SJCRH30 (cell line): ENCODE results near the gene NTRK3. TPM values are rescaled to one million over a fixed set of nuclear protein-coding genes. Genes with fewer than 3 reads are reported as not detected.
"Not testable (repeated sequence)": the region's sequence is repeated elsewhere in the genome, so short reads cannot be mapped to it uniquely, and the experiment has no call there.

Source experiments
- DNase-seq, 2 experiments: peaks; one replicate each; pipeline ENCODE4 v3.0.0-alpha.2; 2015 to 2020
- H3K27ac ChIP-seq: fragments of 250-450 bp; sonication (Bioruptor Pico); 2 replicates; pipeline ENCODE4 v1.5.1; 2020; ENCODE audit warnings: mild to moderate bottlenecking, moderate library complexity
- H3K27me3 ChIP-seq: fragments of 250-450 bp; sonication (Bioruptor Pico); 2 replicates; pipeline ENCODE4 v1.5.1; 2020; ENCODE audit warnings: mild to moderate bottlenecking, moderate library complexity
- H3K36me3 ChIP-seq: fragments of 250-450 bp; sonication (Bioruptor Pico); 2 replicates; pipeline ENCODE4 v1.5.1; 2020; ENCODE audit warnings: mild to moderate bottlenecking, moderate library complexity
- H3K4me1 ChIP-seq: fragments of 250-450 bp; sonication (Bioruptor Pico); 2 replicates; pipeline ENCODE4 v1.5.1; 2020; ENCODE audit warnings: mild to moderate bottlenecking, moderate library complexity
- H3K4me3 ChIP-seq: fragments of 250-450 bp; sonication (Bioruptor Pico); 2 replicates; pipeline ENCODE4 v1.5.1; 2020; ENCODE audit warnings: mild to moderate bottlenecking, moderate library complexity
- H3K9me3 ChIP-seq: fragments of 250-450 bp; sonication (Bioruptor Pico); replicated peaks from 2 replicates; pipeline ENCODE4 v1.5.1; 2020; ENCODE audit warnings: mild to moderate bottlenecking, moderate library complexity
- total RNA-seq: library from RNA; depleted of rRNA; stranded (reverse); fragments of >200 nt; shearing (Covaris generic); gene quantifications from 2 replicates; pipeline ENCODE4 v1.2.3, GENCODE V29; 2014

Gene NTRK3
- total RNA-seq, 1 experiment from 2014 or later: 7.6 TPM

DNA sequence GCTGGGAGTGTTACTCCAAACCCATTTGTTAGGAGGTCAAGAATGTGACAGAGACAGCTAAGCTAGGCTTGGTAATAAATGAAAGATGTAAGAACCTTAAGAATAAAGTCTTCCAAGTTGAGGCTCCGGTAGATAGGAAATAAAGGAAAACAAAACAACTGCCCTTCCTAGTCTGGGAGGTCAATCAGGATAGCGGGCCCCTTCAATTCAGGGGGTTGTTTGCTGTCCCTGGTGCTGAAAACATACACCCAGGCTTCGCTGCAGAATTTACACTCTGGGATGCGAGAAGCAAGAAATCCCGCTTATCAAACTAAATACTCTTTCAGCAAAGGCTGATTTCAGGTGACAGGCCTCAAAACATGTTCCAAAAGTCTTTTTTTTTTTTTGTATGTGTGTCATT lies 393.4 kb downstream of the NTRK3 start:
- Histone ChIP-seq H3K4me1 (no peaks in the 10 kb centered on the region), H3K27me3 (no peaks in the 10 kb centered on the region), H3K27ac (no peak overlapping the region), H3K36me3 (no peaks in the 10 kb centered on the region), H3K4me3 (no peak overlapping the region), H3K9me3 (no peaks in the 10 kb centered on the region)
- DNase-seq: peak; percentile 27 to 62

DNA sequence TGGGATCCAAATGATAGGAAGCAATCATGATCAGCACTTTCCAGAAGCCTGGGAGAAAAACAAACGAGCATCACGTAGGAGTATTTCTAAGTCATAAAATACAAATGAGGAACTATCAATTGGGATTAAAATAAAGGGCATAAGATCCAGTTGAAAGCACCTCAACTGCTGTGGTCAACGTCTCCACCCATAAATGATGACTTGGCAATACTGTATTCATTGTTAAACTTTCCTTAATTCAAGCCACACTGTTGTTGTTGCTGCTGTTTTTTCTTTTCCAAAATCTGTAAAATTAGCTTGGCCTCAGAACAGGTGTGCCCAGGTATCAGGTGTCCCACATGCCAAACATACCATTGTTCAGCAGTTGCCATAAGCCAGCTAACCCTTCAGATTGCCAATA lies 395.8 kb downstream of the NTRK3 start:
- DNase-seq: no peak
- no peak overlapping the region for H3K27ac ChIP-seq
- no peak overlapping the region for H3K4me3 ChIP-seq
- no peaks in the 10 kb centered on the region for H3K27me3 ChIP-seq
- H3K36me3 ChIP-seq: no peaks in the 10 kb centered on the region
- H3K4me1 ChIP-seq: no peaks in the 10 kb centered on the region
- no peaks in the 10 kb centered on the region for H3K9me3 ChIP-seq

DNA sequence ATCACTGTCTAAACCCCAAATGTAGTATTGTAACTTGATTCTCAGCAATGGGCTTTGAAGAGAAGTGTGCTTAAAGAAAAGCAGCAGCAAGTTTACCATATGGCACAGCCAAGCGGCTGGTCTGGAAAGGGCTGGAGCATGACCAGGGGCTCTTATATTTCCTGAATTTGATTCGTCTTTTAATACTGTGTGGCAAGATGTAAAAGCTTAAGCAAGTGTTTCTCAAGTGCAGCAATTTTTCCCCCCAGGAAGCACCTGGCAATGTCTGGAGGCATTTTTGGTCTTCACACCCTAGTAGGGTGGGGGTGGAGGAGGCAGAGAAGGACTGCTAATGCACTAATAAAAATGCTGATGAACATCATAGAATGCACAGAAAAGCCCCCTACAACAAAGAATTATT lies 397.9 kb downstream of the NTRK3 start:
- Histone ChIP-seq H3K4me1 (no peaks in the 10 kb centered on the region), H3K4me3 (no peak overlapping the region), H3K27ac (no peak overlapping the region), H3K27me3 (no peaks in the 10 kb centered on the region), H3K9me3 (no peaks in the 10 kb centered on the region), H3K36me3 (no peaks in the 10 kb centered on the region)
- DNase-seq: no peak

DNA sequence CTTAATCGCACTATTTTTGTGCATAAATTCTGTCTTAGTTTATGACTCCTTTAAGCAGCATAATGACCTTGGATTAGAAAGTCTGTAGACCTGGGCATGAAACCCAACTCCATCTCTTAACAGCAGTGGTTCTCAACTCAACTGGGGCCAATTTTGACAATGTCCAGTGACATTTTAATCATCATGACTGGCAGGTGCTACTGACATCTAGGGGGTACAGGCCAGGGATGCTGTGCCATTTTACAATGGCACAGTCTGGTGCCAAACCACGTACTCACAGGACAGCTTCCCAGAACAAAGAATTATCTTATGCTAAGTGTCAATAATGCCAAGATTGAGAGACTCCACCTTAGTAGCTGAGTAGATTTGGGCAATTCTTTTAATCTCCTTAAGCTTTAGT lies 405.0 kb downstream of the NTRK3 start:
- DNase-seq: no peak
- no peak overlapping the region for H3K4me3 ChIP-seq
- H3K4me1 ChIP-seq: no peaks in the 10 kb centered on the region
- H3K27me3 ChIP-seq: no peaks in the 10 kb centered on the region
- no peaks in the 10 kb centered on the region for H3K9me3 ChIP-seq
- H3K36me3 ChIP-seq: no peaks in the 10 kb centered on the region
- H3K27ac ChIP-seq: no peak overlapping the region

DNA sequence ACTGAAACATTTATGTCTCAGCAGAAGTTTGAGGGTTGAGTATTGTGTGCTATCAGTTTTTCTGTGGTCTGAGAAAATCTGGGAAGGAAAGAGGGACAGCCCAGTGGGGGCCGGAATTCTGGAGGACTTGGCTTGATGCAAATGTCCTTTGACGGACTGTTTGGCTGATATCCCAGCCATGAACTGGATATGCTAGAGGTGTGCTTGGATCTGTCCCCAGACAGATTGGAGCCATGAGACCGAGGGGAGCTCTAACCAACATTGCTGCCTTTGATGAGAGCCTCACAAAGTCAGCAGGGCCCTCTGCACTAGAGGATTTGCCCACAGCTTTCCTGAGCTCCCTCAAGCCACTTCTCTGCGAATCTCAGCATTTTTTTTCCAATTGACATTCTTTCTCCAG lies 405.6 kb downstream of the NTRK3 start:
- H3K4me1 ChIP-seq: no peaks in the 10 kb centered on the region
- no peak overlapping the region for H3K27ac ChIP-seq
- no peaks in the 10 kb centered on the region for H3K27me3 ChIP-seq
- DNase-seq: no peak
- H3K9me3 ChIP-seq: no peaks in the 10 kb centered on the region
- no peak overlapping the region for H3K4me3 ChIP-seq
- H3K36me3 ChIP-seq: no peaks in the 10 kb centered on the region

DNA sequence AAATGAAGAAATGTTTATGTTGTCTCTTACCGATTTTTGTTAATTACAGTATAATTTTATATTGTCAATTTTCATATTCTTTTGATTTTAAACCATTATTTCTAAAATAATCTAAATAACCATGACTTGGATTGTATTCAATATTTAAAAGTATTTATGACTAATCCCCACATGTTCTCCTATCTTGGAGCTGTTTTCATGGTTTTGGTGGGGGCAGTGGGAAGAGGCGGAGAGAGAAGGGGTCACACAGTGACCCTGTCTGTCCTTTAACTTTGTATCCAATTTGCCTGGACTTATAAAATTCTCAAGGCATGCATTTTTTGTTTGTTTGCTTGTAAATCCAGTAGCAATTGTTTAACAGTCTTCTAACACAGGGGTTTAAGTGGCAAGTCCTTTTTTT lies 407.4 kb downstream of the NTRK3 start:
- Histone ChIP-seq H3K4me1 (no peaks in the 10 kb centered on the region), H3K4me3 (no peak overlapping the region), H3K27ac (no peak overlapping the region), H3K36me3 (no peaks in the 10 kb centered on the region), H3K9me3 (no peaks in the 10 kb centered on the region), H3K27me3 (no peaks in the 10 kb centered on the region)
- no peak for DNase-seq

DNA sequence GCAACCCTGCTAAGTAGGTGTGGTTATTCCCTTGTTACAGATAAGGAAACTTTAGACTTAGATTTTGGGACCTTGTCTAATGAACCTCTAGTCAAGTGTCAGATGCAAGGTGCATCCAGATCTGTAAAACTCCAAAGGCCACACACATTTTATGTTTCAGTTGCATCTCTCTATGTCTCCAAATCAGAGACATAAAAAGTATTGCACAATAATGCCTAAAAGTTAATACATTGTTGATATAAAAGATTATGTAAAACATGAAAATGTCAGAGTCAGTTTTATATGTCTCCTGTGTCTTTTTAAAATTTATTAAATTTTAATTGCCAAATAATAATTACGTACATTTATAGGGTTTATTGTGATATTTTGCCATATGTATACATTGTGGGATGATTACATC lies 408.5 kb downstream of the NTRK3 start:
- Histone ChIP-seq H3K27ac (no peak overlapping the region), H3K4me3 (no peak overlapping the region), H3K36me3 (no peaks in the 10 kb centered on the region), H3K27me3 (no peaks in the 10 kb centered on the region), H3K9me3 (no peaks in the 10 kb centered on the region), H3K4me1 (no peaks in the 10 kb centered on the region)
- no peak for DNase-seq

DNA sequence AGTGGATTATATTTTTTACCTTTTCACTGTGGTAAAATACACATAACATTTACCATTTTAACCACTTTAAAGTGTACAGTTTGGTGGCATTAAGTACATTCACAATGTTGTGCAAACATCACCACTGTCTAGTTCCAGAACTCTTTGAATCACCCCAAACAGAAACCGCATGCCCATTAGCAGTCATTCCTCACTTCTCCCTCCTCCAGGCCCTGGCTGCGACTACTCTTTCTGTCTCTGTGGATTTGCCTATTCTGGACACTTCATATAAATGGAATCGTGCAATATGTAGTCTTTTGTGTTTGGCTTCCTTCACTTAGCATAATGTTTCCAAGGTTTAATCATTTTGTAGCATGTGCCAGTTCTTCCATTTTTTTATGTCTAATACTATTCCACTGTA lies 409.8 kb downstream of the NTRK3 start:
- H3K27me3 ChIP-seq: no peaks in the 10 kb centered on the region

DNA sequence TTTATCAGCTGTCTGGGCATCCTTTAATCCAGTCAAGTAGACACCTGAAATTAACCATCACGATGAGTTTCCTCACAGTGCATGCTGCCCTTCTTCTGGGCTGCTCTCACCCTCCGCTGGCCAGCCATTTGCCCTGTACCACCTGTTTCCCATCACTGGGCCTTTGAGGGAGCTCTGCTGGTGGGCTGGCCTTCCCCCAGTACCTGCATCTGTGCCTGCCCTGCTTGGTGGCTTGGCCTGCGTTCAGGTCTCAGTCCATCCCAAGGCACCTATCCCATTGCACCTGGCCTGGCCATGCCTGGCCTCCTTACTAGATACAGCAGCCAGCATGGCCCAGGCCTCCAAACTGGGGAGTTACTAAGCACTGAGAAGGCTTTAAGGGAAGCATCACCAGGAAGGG lies 413.2 kb downstream of the NTRK3 start:
- Histone ChIP-seq H3K27me3 (no peaks in the 10 kb centered on the region), H3K4me3 (no peak overlapping the region), H3K36me3 (no peaks in the 10 kb centered on the region), H3K27ac (no peak overlapping the region), H3K9me3 (no peaks in the 10 kb centered on the region; the same call in 1 of the 2 replicates), H3K4me1 (no peaks in the 10 kb centered on the region)
- no peak for DNase-seq

More for the DNA sequence above, 409.8 kb downstream of the NTRK3 start:
- Histone ChIP-seq H3K36me3 (no peaks in the 10 kb centered on the region), H3K9me3 (no peaks in the 10 kb centered on the region), H3K27ac (no peak overlapping the region), H3K4me1 (no peaks in the 10 kb centered on the region), H3K4me3 (no peak overlapping the region)
- no peak for DNase-seq

DNA sequence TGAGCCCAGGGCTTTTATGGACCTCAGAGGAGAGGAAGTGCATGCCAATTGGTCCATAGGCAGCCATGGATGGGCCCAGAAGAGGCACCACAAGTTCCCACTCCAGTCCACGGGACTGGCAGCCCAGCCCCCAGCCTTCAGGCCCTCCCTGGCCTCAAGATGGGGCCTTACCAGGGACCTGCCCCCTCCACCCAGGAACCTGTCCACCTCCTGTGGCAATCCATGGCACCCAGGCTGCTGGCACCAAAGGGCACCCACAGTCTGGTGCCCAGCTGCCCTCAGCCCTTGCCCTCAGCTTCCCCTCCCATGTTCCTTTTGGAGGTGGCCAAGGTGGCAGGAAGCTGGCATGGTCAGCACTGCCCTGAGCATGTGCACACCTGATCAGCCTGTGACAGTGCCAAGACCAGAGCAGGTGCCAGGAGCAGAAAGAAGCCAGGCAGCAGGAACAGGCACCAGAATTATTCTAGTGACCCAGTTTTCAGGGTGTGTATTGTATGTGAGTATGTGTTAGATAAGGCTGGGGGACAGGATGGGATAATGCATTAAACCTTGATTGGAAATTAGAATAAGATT lies 415.0 kb downstream of the NTRK3 start:
- H3K36me3 ChIP-seq: no peaks in the 10 kb centered on the region

DNA sequence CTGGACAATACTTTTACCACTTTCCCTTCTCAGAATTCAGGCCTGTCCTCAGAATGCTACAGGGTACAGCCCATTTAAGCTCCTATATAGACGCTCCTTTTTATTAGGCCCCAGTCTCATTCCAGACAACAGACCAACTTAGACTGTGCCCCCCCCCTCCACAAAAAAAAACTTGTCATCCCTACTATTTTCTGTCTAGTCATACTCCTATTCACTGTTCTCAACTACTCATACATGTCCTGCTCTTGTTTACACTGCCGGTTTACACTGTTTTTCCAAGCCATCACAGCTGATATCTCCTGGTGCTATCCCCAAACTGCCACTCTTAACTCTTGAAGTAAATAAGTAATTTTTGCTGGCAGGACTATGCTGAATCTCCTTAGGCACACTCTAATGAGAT lies 420.7 kb downstream of the NTRK3 start:
- H3K4me1 ChIP-seq, H3K27me3 ChIP-seq, DNase-seq, H3K36me3 ChIP-seq, H3K4me3 ChIP-seq, H3K9me3 ChIP-seq, H3K27ac ChIP-seq: not testable (repeated sequence)

More for the DNA sequence above, 415.0 kb downstream of the NTRK3 start:
- no peaks in the 10 kb centered on the region for H3K27me3 ChIP-seq
- no peaks in the 10 kb centered on the region; the same call in 1 of the 2 replicates for H3K9me3 ChIP-seq
- no peaks in the 10 kb centered on the region for H3K4me1 ChIP-seq
- H3K4me3 ChIP-seq: no peak overlapping the region
- no peak for DNase-seq
- H3K27ac ChIP-seq: no peak overlapping the region

DNA sequence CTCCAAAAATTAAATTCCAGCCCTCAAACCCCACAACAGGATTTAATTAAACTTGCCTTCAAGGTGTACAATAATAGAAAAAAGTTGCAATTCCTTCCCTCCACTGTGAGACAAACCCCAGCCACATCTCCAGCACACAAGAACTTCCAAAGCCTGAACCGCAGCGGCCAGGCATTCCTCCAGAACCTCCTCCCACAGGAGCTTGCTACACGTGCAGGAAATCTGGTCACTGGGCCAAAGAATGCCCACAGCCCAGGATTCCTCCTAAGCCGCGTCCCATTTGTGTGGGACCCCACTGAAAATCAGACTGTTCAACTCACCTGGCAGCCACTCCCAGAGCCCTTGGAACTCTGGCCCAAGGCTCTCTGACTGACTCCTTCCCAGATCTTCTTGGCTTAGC lies 423.2 kb downstream of the NTRK3 start:
- not testable (repeated sequence) for DNase-seq, H3K4me3 ChIP-seq, H3K9me3 ChIP-seq, H3K4me1 ChIP-seq, H3K27me3 ChIP-seq, H3K27ac ChIP-seq, H3K36me3 ChIP-seq

DNA sequence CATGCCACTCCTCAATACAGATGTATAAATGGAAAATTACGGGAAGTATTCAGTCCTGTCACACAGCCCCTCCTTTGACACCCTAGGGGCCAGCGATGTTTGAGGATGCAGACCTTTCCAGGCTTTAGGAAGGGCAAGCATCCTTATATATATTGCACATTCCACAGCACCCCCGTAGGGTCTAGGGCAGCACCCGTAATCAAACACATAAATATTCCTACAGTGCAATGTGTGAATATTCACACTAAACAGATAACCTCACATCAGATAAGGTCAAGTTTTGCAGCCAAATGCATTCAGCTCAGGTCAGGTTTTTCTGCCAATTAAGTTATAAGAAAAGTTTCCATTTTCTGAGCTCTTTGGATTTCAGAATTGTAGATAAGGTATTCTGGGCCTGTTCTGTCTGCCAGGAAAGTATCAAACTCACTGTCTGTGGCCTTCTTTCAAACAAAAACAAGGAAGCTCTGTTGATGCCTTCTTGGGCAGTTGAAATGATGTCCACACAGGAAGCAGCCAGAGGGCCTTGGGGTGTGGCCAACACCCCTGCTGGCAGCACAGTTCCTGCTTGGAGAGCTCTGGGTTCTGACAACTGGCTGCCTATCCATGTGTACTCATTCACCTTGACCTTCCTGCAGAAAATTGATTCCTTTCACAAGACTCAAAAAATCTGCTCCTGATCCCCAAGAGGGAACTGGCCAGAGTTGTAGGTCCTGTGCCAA lies 427.0 kb downstream of the NTRK3 start:
- H3K4me1 ChIP-seq: no peaks in the 10 kb centered on the region
- no peak overlapping the region for H3K27ac ChIP-seq
- no peak for DNase-seq
- H3K4me3 ChIP-seq: no peak overlapping the region
- H3K36me3 ChIP-seq: no peaks in the 10 kb centered on the region
- H3K27me3 ChIP-seq: no peaks in the 10 kb centered on the region
- no peaks in the 10 kb centered on the region; the same call in 1 of the 2 replicates for H3K9me3 ChIP-seq

DNA sequence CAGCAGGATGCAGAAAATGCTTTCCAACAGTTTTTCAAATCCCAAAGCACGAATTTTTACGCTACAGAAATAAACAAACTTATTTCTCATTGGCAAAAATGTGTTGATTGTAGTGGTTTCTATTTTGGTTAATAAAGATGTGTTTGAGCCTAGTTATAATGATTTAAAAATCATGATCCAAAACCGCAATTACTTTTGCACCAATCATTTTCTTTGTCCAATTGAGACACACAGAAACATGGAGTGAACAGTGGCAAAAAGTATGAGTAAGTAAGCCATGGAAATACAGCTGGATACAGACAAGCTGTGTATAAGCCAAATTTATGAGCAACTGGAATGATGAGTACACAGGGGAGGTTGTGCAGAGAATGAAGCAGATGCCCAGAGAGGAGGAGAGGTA lies 427.9 kb downstream of the NTRK3 start:
- H3K27me3 ChIP-seq: no peaks in the 10 kb centered on the region
- H3K4me1 ChIP-seq: no peaks in the 10 kb centered on the region
- no peaks in the 10 kb centered on the region for H3K36me3 ChIP-seq
- H3K9me3 ChIP-seq: no peaks in the 10 kb centered on the region; the same call in 1 of the 2 replicates
- no peak overlapping the region for H3K4me3 ChIP-seq
- DNase-seq: no peak
- no peak overlapping the region for H3K27ac ChIP-seq

DNA sequence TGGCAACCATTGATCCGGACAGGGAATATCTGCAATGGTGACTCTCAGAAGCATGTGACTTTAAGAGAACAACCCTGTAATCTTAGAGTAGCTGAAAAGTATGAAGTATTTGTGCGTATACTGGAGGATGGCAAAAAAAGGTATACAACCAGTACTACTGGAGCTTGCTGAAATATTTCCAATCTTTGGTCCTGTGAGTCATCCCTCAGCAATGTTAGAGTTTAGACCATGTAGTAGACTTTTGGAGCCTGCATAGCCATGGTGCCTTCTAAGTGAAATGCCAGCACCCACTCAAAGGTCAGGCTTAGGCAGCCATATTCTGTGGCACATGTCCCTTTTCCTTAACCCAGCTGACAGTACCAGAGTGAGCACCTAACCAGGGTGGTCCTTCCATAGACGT lies 429.4 kb downstream of the NTRK3 start:
- H3K27me3 ChIP-seq: no peaks in the 10 kb centered on the region
- no peaks in the 10 kb centered on the region for H3K4me1 ChIP-seq
- H3K9me3 ChIP-seq: no peaks in the 10 kb centered on the region; the same call in 1 of the 2 replicates
- no peak overlapping the region for H3K4me3 ChIP-seq
- H3K36me3 ChIP-seq: no peaks in the 10 kb centered on the region
- no peak overlapping the region for H3K27ac ChIP-seq
- DNase-seq: no peak
